A549 (cell line): ENCODE measurements around the gene CFAP69. TPM values are rescaled to one million over a fixed set of nuclear protein-coding genes. Genes with fewer than 3 reads are reported as not detected.
"Not testable (repeated sequence)": the region's sequence is repeated elsewhere in the genome, so short reads cannot be mapped to it uniquely, and the experiment has no call there.

ENCODE experiments used
- ATAC-seq, 2 experiments: fragments of 200-7000 bp in 1 of 2; fragments of >200 bp in 1 of 2; cut with Nextera tagmentation in 1 of 2; cut with Tn5 transposase in 1 of 2; 3 replicates each; pipeline versions ENCODE4 v1.8.0 to v1.9.1; 2018 to 2020; ENCODE audit warnings: mild to moderate bottlenecking in 1 of 2, moderate library complexity in 1 of 2
- CTCF ChIA-PET: fragments of 300-600 bp; sonication (Branson Sonifier 250); formaldehyde crosslinking; extraction: SDS; loops from one replicate; lab custom pipeline; 2021; ENCODE audit warnings: antibody characterized with exemption, inconsistent platforms; lab: Yijun Ruan, JAX
- POLR2A ChIA-PET: fragments of 350-600 bp; formaldehyde crosslinking; extraction: SDS; loops from one replicate; lab custom pipeline; 2021; ENCODE audit warnings: antibody characterized with exemption, inconsistent platforms; lab: Yijun Ruan, JAX
- DNase-seq, 2 experiments: peaks; one replicate each; pipeline versions ENCODE4 v3.0.0 to v3.0.0-alpha.2; 2011 to 2016; ENCODE audit warnings: low read depth in 1 of 2, low spot score in 1 of 2
- FAIRE-seq: peaks from 2 replicates; lab custom pipeline; 2011; peaks lifted over from hg19 to GRCh38; lab: Jason Lieb, UNC
- H3K27ac ChIP-seq, 2 experiments: fragments of >200 bp; sonication (Bioruptor Twin); formaldehyde crosslinking; 3 replicates each; pipeline ENCODE4 v1.5.1; 2016 to 2017
- H3K4me1 ChIP-seq: fragments of >200 bp; sonication (Bioruptor Twin); formaldehyde crosslinking; 3 replicates; pipeline ENCODE4 v1.6.1; 2016
- H3K4me2 ChIP-seq: fragments of >200 bp; sonication (Bioruptor Twin); formaldehyde crosslinking; 3 replicates; pipeline ENCODE4 v1.6.1; 2016
- H3K4me3 ChIP-seq: fragments of >200 bp; sonication (Bioruptor Twin); formaldehyde crosslinking; 3 replicates; pipeline ENCODE4 v1.5.1; 2016
- H3K9me3 ChIP-seq: fragments of >200 bp; sonication (Bioruptor Twin); formaldehyde crosslinking; 3 replicates; pipeline ENCODE4 v1.6.1; 2016
- ATOH8 ChIP-seq: fragments of 250-450 bp; sonication (Bioruptor Pico); IDR thresholded peaks from 2 replicates; pipeline ENCODE4 v1.5.0; 2020; ENCODE audit warnings: low read depth, mild to moderate bottlenecking, moderate library complexity
- CHD2 ChIP-seq: fragments of 150-350 bp; IDR thresholded peaks from 2 replicates; pipeline ENCODE4 v1.6.1; 2014; ENCODE audit warnings: low read length; ENCODE audit not compliant: partially characterized antibody
- E2F6 ChIP-seq: IDR thresholded peaks from 2 replicates; pipeline ENCODE4 v1.6.1; 2012; ENCODE audit warnings: low read depth, borderline replicate concordance
- EHMT2 ChIP-seq: fragments of 200-600 bp; sonication (generic); IDR thresholded peaks from 2 replicates; pipeline ENCODE4 v1.6.1; 2016; ENCODE audit warnings: antibody characterized with exemption, low read depth, mild to moderate bottlenecking, moderate library complexity
- ELK1 ChIP-seq: fragments of 150-350 bp; IDR thresholded peaks from 2 replicates; pipeline ENCODE4 v1.6.1; 2014; ENCODE audit warnings: low read depth, mild to moderate bottlenecking, low read length
- FOSL2 ChIP-seq, 2 experiments: fragments of 450-650 bp in 1 of 2; fragments of >200 bp in 1 of 2; sonication (Bioruptor Twin) in 1 of 2; formaldehyde crosslinking; IDR thresholded peaks; 2 replicates each; pipeline versions ENCODE4 v1.5.0 to v1.6.1; 2016 to 2020; ENCODE audit warnings: mild to moderate bottlenecking in 1 of 2, moderate library complexity in 1 of 2
- FOXS1 ChIP-seq: fragments of 250-450 bp; sonication (Bioruptor Pico); IDR thresholded peaks from 2 replicates; pipeline ENCODE4 v1.5.0; 2020; ENCODE audit warnings: mild to moderate bottlenecking, moderate library complexity
- HMGXB4 ChIP-seq: fragments of 250-450 bp; sonication (Bioruptor Pico); IDR thresholded peaks from 2 replicates; pipeline ENCODE4 v1.5.0; 2021; ENCODE audit warnings: mild to moderate bottlenecking, moderate library complexity, borderline replicate concordance
- HOXB13 ChIP-seq: fragments of 250-450 bp; sonication (Bioruptor Pico); IDR thresholded peaks from 2 replicates; pipeline ENCODE4 v1.5.0; 2020; ENCODE audit warnings: low read depth, mild to moderate bottlenecking, moderate library complexity
- JUNB ChIP-seq: fragments of >200 bp; sonication (Bioruptor Twin); formaldehyde crosslinking; IDR thresholded peaks from 2 replicates; pipeline ENCODE4 v1.6.1; 2016
- KDM5A ChIP-seq: fragments of 200-600 bp; sonication (generic); IDR thresholded peaks from 2 replicates; pipeline ENCODE4 v1.6.1; 2016; ENCODE audit warnings: antibody characterized with exemption, mild to moderate bottlenecking
- MAFK ChIP-seq: fragments of 450-650 bp; IDR thresholded peaks from 2 replicates; pipeline ENCODE4 v1.6.1; 2014; ENCODE audit not compliant: partially characterized antibody
- NFE2L2 ChIP-seq: fragments of 150-350 bp; conservative IDR thresholded peaks from 2 replicates; pipeline ENCODE4 v1.6.1; 2014; ENCODE audit warnings: low read length
- NPAS2 ChIP-seq: fragments of 250-450 bp; sonication (Bioruptor Pico); IDR thresholded peaks from 2 replicates; pipeline ENCODE4 v1.8.0; 2022; ENCODE audit warnings: mild to moderate bottlenecking, moderate library complexity, borderline replicate concordance
- NR3C1 ChIP-seq: fragments of >200 bp; sonication (Bioruptor Twin); formaldehyde crosslinking; IDR thresholded peaks from 3 replicates; pipeline ENCODE4 v1.6.1; 2017
- PHF8 ChIP-seq: fragments of 200-600 bp; sonication (generic); IDR thresholded peaks from 2 replicates; pipeline ENCODE4 v1.6.1; 2016; ENCODE audit warnings: low read depth, mild to moderate bottlenecking, antibody characterized with exemption, moderate library complexity, borderline replicate concordance
- POLR2A ChIP-seq: IDR thresholded peaks from 2 replicates; pipeline ENCODE4 v1.6.1; 2012; ENCODE audit warnings: mild to moderate bottlenecking, low read length
- RAD21 ChIP-seq, 2 experiments: fragments of >200 bp in 1 of 2; sonication (Bioruptor Twin) in 1 of 2; formaldehyde crosslinking in 1 of 2; IDR thresholded peaks in 1 of 2; conservative IDR thresholded peaks in 1 of 2; 2 replicates in 1 of 2; 3 replicates in 1 of 2; pipeline ENCODE4 v1.6.1; 2012 to 2018; ENCODE audit warnings: inconsistent platforms in 1 of 2
- RCOR1 ChIP-seq: fragments of 150-350 bp; IDR thresholded peaks from 2 replicates; pipeline ENCODE4 v1.6.1; 2014; ENCODE audit warnings: antibody characterized with exemption, low read length, low read depth
- REST ChIP-seq: fragments of 200-600 bp; sonication (generic); IDR thresholded peaks from 2 replicates; pipeline ENCODE4 v1.6.1; 2016; ENCODE audit warnings: antibody characterized with exemption, mild to moderate bottlenecking, moderate library complexity
- RFX5 ChIP-seq: fragments of 450-650 bp; IDR thresholded peaks from 2 replicates; pipeline ENCODE4 v1.7.1; 2014; ENCODE audit warnings: antibody characterized with exemption, mild to moderate bottlenecking, moderate library complexity
- RNF2 ChIP-seq: fragments of 200-600 bp; sonication (generic); IDR thresholded peaks from 2 replicates; pipeline ENCODE4 v1.6.1; 2016; ENCODE audit warnings: low read depth, mild to moderate bottlenecking, antibody characterized with exemption, moderate library complexity, borderline replicate concordance
- ZFP36 ChIP-seq: fragments of 450-650 bp; IDR thresholded peaks from 2 replicates; pipeline ENCODE4 v1.6.1; 2014; ENCODE audit warnings: borderline replicate concordance; ENCODE audit not compliant: partially characterized antibody
- WGBS: methylation state at CpG from one replicate; pipeline ENCODE4 v1.1.6; 2017; ENCODE audit errors: missing lambda C conversion rate; 5-methylcytosine and 5-hydroxymethylcytosine counted together
- polyA plus RNA-seq, 4 experiments: library from polyadenylated mRNA; depleted of rRNA in 3 of 4; stranded (reverse); fragments of >200 nt; fragmentation: RNase III in 1 of 4; extraction: RNeasy Plus Mini Kit Qiagen cat#74134 plus additional on column Dnase treatment in 1 of 4; gene quantifications; 2 replicates in 3 of 4; 3 replicates in 1 of 4; pipeline ENCODE4 v1.2.3, GENCODE V29; 2011 to 2017

CFAP69 gene
- polyA plus RNA-seq, 2 of the 4 experiments (the other 2 are of a cell fraction): 1.9 to 6.1 TPM

GRCh38 chr7:90250601-90251303, 5.8 kb downstream of the CFAP69 start:
- ChIA-PET CTCF (interaction anchor here (1.0 to 2.2 kb wide), 5 partner anchors 10 to 177 kb away, joined by 3 to 5 read pairs (median 3); partner anchors contain the start of genes STEAP1 and STEAP2), POLR2A (no interaction called here)
- FAIRE-seq: no peak
- no peak for ATAC-seq
- WGBS: 47% methylated on average over 3 of the region's 3 CpGs
- no peak overlapping the region for H3K4me2 ChIP-seq
- H3K4me3 ChIP-seq: no peak overlapping the region
- no peak for DNase-seq
- H3K4me1 ChIP-seq: peaks cover 5% of the 10 kb centered on the region; the same call in 1 of the 3 replicates
- no peaks in the 10 kb centered on the region for H3K9me3 ChIP-seq
- TF ChIP-seq EHMT2 (no peak), KDM5A (no peak), ATOH8 (CRISPR knock-in tag) (no peak), RNF2 (no peak)
- H3K27ac ChIP-seq: no peak overlapping the region

GRCh38 chr7:90251304-90251635, 6.3 kb downstream of the CFAP69 start:
- no peak overlapping the region for H3K4me3 ChIP-seq
- no peak for FAIRE-seq
- WGBS: 29% methylated on average over 1 of the region's 1 CpG
- no peak for ATAC-seq
- no peak overlapping the region for H3K27ac ChIP-seq
- POLR2A ChIA-PET: no interaction called here
- CTCF ChIA-PET: interaction anchor here (1.0 to 2.2 kb wide), 4 partner anchors 9 to 176 kb away, joined by 3 to 5 read pairs (median 4); partner anchors contain the start of genes STEAP1 and STEAP2
- H3K9me3 ChIP-seq: no peaks in the 10 kb centered on the region
- no peak overlapping the region for H3K4me2 ChIP-seq
- no peak for DNase-seq
- TF ChIP-seq POLR2A (no peak), CHD2 (no peak), RFX5 (no peak), REST (no peak), JUNB (no peak), RAD21 (conservative IDR thresholded peaks at IDR 0.05 in 1 of 2, IDR thresholded peaks at IDR 0.05 in 1 of 2) (no peak), KDM5A (no peak), NR3C1 (no peak), HOXB13 (CRISPR knock-in tag) (no peak), ELK1 (no peak), MAFK (no peak), ZFP36 (no peak), E2F6 (no peak), NPAS2 (CRISPR knock-in tag) (no peak), NFE2L2 (no peak), RCOR1 (no peak), FOXS1 (CRISPR knock-in tag) (no peak), FOSL2 (IDR thresholded peaks at IDR 0.05) (no peak), FOSL2 (CRISPR knock-in tag; IDR thresholded peaks at IDR 0.05) (no peak), PHF8 (no peak), HMGXB4 (CRISPR knock-in tag) (no peak)
- TF ChIP-seq, all 56 proteins: peak for 0
- no peaks in the 10 kb centered on the region; the same call in 2 of the 3 replicates for H3K4me1 ChIP-seq

GRCh38 chr7:90256011-90256410, 11.0 kb downstream of the CFAP69 start:
- DNase-seq, ATAC-seq, H3K4me1 ChIP-seq, POLR2A ChIA-PET, H3K4me3 ChIP-seq, H3K9me3 ChIP-seq, H3K27ac ChIP-seq, H3K4me2 ChIP-seq, FAIRE-seq: not testable (repeated sequence)
- CTCF ChIA-PET: interaction anchor here (2.1 kb wide), 1 partner anchor 102 kb away, joined by 6 read pairs; the partner anchor contains the start of gene STEAP1
- 73% methylated on average over 5 of the region's 5 CpGs for WGBS
